ENCODE results near the gene NBPF8.
"Not testable (repeated sequence)": the region's sequence is repeated elsewhere in the genome, so short reads cannot be mapped to it uniquely, and the experiment has no call there.

The NBPF8 gene, protein sequence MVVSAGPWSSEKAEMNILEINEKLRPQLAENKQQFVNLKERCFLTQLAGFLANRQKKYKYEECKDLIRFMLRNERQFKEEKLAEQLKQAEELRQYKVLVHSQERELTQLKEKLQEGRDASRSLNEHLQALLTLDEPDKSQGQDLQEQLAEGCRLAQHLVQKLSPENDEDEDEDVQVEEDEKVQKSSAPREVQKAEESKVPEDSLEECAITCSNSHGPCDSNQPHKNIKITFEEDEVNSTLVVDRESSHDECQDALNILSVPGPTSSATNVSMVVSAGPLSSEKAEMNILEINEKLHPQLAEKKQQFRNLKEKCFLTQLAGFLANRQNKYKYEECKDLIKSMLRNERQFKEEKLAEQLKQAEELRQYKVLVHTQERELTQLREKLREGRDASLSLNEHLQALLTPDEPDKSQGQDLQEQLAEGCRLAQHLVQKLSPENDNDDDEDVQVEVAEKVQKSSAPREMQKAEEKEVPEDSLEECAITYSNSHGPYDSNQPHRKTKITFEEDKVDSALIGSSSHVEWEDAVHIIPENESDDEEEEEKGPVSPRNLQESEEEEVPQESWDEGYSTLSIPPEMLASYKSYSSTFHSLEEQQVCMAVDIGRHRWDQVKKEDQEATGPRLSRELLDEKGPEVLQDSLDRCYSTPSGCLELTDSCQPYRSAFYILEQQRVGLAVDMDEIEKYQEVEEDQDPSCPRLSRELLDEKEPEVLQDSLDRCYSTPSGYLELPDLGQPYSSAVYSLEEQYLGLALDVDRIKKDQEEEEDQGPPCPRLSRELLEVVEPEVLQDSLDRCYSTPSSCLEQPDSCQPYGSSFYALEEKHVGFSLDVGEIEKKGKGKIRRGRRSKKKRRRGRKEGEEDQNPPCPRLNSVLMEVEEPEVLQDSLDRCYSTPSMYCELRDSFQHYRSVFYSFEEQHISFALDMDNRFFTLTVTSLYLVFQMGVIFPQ

DNA sequence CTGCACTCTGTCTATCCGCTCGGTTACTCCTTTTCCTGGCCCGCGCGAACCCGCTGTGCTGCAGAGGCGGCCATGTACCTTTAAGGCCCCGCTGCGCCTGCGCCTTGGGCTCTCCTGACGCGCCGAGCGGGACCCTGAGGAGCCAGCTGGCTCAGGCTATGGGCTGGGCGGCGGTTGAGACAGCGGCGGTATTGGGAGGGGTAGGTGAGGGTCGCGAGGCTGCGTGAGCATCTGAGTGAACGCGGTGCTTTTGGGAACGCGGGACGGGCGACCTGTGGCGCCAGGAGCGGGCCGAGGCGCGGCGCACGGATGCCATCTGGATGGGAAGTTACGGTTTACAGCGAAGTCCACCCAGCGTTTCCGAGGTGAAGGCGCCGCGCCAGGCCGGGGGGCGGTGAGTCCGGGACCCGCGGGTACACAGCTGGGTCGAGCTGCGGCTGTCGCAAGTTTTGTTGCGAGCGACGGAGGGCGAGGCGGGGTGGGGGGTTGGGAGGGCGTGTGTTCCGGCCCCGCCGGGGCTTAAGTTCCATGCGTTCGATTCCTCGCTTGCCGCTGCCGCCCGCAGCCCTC, at the start of gene NBPF8:
Gene NBPF8, plus strand, starts transcription at position 125 of the 570 bp plus-strand sequence. CDS start 21,488 bp downstream, outside the sequence.
- DNase-seq: peak; percentile 59

DNA sequence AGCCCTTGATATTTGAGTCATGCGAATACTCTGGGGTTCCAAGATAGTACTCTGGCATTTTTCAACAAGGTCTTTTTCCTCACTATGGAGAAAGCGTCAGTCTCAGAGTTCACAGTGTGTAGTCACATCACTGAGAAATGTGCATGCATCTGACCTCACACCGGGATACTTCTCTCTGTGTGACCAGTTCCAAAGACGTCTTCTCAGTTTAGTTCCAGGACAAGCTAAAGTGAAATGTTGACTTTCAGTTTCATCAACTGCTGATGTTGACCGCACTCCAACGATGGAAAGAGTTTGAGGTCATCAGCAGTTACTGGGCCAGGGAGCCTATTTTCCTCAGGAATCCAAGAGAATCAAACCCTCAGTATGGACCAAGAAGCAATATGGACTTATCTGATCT, 47.1 kb upstream of the NBPF8 start:
- DNase-seq: not testable (repeated sequence)

DNA sequence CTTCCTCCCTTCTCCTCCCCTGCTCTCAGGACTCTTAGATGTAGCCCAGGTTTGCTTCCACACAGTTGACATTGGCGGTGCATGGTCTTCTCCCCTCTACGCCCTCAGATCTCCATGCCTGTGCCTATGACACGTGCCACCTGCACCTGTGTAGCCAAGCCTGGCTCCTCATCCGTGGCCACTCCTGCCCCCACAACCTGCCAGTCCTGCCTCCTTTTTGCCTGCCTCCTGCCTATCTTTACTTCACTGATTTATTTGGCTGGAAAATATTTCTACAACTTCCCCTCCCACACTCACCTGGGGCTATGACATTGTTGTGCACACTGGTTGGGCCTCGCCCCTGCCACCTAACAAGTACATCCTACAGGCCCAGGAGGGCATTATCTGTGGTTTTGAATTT, 28.2 kb upstream of the NBPF8 start:
- not testable (repeated sequence) for DNase-seq

DNA sequence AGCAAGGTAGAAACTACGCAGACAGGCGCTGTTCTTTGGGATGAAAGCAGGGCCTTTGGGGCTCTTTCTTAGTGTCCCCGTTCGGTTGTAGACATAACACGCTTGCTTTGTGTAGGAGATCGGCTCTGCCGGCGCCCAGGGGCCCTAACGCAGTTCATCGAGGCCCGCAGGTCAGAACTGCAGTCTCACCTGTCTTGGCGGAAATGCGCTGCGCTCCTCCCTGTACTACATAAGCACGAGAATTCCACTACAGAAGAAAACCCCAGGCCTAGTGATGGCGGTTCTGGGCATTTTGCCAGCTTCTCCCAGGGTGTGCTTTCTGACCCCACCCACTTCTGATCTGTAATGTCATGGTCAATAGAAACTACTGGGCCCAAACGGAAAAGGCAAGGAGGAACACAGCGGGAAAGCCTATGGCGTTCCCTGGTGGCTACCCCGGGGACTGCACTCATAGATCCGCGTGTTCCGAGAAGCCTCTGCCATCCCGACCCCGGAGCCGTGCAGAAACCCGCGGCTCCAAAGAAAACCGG, 26.2 kb upstream of the NBPF8 start:
- DNase-seq: not testable (repeated sequence)

DNA sequence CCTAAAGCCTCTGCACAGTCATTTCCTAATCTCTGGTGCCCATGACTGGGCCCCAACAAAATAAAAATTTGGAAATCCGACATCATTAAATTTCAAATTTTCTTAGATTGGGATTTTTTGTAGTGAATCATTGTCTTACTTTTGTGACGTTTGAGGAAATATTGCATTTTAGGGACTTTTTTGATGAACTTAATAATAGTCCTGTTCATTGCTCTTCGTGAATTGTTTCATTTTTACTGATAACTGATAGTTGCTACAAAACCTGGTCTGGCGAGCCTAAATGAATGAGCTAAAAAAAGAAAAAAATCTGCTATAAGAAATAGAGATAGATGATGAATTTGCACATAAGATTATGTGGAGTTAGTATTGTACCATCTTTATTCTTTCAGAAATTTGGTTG, 23.5 kb upstream of the NBPF8 start:
- not testable (repeated sequence) for DNase-seq

DNA sequence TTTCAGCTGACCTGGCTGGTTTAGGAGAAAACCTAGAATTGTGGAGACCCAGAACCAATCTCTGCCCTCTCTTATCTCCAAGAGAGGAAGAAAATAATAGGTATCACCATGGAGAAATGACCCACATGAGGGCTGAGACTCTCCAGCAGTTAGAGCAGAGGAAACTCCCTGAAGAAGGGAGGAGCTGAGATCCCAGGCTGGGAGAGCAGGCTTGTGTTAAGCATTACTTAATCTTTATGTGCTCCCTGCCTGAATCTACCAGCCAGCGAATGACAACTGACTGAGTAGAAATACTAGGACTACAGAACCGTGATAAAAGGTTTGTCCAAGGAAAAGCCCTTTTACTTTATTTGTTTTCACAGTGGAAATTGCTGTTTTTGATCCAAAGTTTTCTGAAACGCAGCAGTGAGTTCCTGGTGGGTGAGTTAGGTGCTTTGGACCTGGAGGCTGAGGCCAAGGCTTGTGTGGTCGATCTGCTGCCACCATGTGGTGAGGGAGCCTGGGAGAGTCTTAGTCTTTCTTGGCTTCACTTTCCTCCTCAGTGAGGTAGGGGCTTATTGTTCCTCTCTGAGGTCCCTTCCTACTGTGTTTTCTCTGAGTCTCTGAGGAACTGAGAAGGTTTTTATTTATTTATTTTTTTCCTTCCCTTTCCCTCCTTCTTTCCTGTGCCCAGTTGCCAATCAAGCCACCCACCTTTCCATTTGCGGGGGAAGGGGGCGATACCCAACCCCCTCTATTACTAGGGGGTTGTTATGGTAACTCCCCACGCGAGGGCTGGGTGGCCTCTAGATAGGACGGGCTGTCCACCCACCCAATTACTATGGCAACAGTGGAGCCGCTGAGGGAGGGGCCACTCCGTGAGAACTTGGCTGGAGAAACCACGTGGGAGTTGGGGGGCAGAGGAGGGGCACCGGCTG, 21.3 kb upstream of the NBPF8 start:
- not testable (repeated sequence) for DNase-seq

DNA sequence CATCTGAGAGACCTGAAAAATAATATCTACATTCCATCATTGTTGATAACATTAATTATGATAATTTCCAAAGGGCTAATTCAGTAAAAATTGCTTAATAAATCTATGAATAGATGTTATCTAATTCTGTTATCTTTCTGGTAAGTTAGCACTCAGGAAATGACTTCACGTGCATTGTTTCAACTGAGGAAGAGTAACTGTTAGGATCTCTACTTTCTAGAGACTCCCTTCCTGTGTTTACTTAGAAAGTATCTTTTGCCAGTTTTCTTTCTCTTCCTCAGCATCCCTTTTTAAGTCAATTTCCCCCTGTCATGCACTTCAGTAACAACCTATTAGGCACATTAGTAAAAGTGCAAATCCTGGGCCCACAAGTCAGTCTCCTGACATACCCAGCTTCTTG, 9.5 kb upstream of the NBPF8 start:
- not testable (repeated sequence) for DNase-seq

DNA sequence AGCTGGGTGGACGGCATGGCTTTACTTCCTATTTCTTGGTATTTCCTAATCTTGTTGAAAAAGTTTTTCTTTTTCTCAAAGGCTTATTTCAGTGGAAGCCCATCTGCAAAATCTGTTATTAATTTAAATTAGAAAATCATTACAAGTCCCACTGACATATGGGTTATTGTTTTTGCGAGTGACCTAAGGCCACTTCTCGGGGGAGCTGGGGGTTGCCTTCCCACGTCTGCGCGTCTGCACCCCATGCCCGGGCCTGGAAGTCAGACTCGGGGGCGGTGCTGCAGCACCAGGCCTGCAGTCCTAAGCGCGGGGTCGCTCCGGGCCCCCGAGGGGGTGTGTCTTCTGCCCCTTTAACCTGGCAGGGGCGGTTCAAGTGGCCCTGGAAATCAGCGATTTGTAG, 384 bp upstream of the NBPF8 start:
- not testable (repeated sequence) for DNase-seq

DNA sequence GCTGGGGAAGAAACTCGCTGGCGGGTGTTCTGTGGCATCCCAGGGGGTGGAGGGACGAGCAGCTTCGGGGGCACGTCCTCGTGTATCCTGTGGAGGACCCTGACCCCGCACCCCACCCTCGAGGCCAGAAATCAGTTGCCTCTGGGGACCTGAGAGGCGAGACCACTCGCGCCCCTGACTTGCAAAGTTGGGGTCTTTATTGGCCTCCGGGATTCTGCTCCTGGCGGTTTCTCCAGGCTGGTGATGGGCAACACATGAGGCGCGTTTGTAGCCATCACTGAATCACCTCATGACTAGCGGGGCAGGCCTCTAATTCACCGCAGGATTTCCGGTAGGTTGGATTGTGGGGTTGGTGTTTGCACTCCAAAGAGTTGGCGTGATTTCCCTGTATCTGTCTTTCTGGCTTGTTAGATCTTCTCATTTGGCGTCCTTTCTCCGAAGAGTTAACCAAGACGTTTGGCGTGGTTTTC, 692 bp downstream of the NBPF8 start:
- DNase-seq: not testable (repeated sequence)

DNA sequence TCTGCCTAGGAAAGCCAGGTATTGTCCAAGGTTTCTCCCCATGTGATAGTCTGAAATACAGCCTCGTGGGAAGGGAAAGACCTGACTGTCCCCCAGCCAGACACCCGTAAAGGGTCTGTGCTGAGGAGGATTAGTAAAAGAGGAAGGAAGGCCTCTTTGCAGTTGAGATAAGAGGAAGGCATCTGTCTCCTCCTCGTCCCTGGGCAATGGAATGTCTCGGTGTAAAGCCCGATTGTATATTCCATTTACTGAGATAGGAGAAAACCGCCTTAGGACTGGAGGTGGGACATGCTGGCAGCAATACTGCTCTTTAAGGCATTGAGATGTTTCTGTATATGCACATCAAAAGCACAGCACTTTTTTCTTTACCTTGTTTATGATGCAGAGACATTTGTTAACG, 10.2 kb downstream of the NBPF8 start:
- not testable (repeated sequence) for DNase-seq

DNA sequence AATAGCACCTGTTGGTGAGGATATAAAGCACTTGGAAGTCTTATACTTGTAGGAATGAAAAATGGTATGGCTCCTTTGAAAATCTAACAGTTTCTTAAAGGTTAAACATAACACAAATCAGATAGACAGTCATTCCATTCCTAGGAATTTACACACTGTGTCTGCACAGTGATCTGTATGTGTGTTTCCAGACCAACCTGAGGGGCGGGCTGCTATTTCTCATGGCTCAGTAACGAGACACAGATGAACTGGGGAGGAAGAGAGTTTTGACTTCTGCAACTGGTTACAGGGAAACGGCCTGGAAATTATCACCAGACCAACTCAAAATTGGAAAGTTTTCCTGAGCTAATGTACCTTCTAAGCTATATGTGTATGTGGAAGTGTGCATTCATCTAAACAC, 16.8 kb downstream of the NBPF8 start:
- DNase-seq: not testable (repeated sequence)

DNA sequence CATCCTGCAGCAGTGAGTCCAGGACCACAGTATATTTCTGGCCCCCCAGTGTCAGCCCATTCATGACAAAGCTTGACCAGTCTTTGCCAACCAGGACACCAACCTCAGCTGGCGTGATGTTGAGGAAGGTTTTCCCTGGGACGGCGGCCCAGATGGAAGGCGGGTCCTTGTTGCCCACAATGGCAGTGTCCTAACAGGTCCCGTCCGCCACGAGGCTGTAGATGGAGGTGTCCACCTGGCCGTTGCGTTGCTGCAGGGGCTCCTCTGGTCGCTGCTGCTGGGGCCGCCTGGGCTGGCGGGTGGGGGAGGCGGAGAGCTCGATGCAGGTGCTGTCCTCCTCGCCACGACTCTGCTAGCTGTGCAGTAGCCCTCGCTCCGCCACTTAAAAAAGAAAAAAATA, 19.0 kb downstream of the NBPF8 start:
- DNase-seq: not testable (repeated sequence)

DNA sequence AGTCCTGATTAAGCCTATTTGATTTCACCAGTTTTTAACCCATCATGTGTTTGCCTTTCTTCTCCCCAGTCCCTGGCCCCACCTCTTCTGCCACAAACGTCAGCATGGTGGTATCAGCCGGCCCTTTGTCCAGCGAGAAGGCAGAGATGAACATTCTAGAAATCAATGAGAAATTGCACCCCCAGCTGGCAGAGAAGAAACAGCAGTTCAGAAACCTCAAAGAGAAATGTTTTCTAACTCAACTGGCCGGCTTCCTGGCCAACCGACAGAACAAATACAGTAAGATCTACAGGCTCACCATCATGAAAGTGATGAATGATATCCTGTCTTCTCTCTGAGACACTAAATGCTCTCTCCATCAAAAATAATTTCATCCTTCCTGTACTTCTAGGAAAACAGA, 34.3 kb downstream of the NBPF8 start:
- not testable (repeated sequence) for DNase-seq

All from NCI-H1092 treated with DMSO at 0.1 percent for 48 hours (cell line).